ENCODE measurements around the gene ACRBP. TPM values are rescaled to one million over a fixed set of nuclear protein-coding genes. Genes with fewer than 3 reads are reported as not detected.

ACRBP gene
- total RNA-seq, 1 donor from 2014 or later, result 0.75 TPM

GRCh38 chr12:6620885-6621274, 26.4 kb downstream of the ACRBP start:
- peaks cover 13% of the 10 kb centered on the region for H3K27me3 ChIP-seq (ENCODE audit: control insufficient read depth, insufficient read depth, low read length)
- no peaks in the 10 kb centered on the region for H3K36me3 ChIP-seq (ENCODE audit: control insufficient read depth, insufficient read depth, low read length)
- H3K4me3 ChIP-seq (ENCODE audit: low read depth, low read length), result no peak overlapping the region
- TF ChIP-seq, protein P1, sequence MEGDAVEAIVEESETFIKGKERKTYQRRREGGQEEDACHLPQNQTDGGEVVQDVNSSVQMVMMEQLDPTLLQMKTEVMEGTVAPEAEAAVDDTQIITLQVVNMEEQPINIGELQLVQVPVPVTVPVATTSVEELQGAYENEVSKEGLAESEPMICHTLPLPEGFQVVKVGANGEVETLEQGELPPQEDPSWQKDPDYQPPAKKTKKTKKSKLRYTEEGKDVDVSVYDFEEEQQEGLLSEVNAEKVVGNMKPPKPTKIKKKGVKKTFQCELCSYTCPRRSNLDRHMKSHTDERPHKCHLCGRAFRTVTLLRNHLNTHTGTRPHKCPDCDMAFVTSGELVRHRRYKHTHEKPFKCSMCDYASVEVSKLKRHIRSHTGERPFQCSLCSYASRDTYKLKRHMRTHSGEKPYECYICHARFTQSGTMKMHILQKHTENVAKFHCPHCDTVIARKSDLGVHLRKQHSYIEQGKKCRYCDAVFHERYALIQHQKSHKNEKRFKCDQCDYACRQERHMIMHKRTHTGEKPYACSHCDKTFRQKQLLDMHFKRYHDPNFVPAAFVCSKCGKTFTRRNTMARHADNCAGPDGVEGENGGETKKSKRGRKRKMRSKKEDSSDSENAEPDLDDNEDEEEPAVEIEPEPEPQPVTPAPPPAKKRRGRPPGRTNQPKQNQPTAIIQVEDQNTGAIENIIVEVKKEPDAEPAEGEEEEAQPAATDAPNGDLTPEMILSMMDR (IDR thresholded peaks at IDR 0.05; ENCODE audit: insufficient read depth, low read length, poor library complexity, severe bottlenecking), result no peak
- no peak for DNase-seq (ENCODE audit: low read depth)

GRCh38 chr12:6620137-6620884, 26.9 kb downstream of the ACRBP start:
- peaks cover 13% of the 10 kb centered on the region for H3K27me3 ChIP-seq (ENCODE audit: control insufficient read depth, insufficient read depth, low read length)
- TF ChIP-seq, protein P1 (IDR thresholded peaks at IDR 0.05; ENCODE audit: insufficient read depth, low read length, poor library complexity, severe bottlenecking), result peak; percentile 69
- no peak for DNase-seq (ENCODE audit: low read depth)
- no peaks in the 10 kb centered on the region for H3K36me3 ChIP-seq (ENCODE audit: control insufficient read depth, insufficient read depth, low read length)
- H3K4me3 ChIP-seq (ENCODE audit: low read depth, low read length), result peak overlapping the region; percentile 4

DNA sequence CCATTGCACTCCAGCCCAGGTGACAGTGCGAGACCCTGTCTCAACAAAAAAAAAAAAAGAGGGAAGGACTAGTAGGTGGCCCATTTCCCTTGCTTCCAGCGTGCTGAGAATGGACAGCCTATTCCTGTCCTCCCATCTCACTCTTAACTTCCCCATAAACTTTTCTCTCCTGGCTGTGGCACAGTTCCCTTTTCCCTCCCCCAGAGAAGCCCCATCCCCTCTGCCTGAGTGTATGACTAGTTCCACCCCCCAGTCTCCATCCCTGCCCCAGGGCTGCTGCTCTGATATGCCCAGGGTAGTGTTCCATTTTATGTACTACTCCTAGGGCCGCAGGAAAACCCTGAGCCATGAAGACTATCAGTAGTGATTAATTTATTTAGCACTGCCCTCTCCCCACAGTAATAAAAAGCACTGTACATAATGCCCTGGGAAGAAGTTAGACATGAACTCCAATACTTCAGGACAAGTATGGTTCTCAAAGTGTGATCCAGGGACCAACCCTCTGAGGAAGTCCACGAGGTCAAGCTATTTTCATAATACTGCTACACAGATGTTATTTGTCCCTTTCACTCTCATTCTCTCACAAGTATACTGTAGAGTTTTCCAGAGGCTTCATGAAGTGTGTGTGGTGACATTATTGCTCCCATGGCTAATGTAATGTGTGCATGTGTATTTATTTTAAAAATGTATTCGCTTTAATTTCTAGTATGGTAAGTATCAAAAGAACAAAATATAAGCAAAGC, 28.6 kb downstream of the ACRBP start:
- H3K36me3 ChIP-seq (ENCODE audit: control insufficient read depth, insufficient read depth, low read length), result no peaks in the 10 kb centered on the region
- no peak overlapping the region for H3K4me3 ChIP-seq (ENCODE audit: low read depth, low read length)
- H3K27me3 ChIP-seq (ENCODE audit: control insufficient read depth, insufficient read depth, low read length), result peaks cover 13% of the 10 kb centered on the region
- TF ChIP-seq, protein P1 (IDR thresholded peaks at IDR 0.05; ENCODE audit: insufficient read depth, low read length, poor library complexity, severe bottlenecking), result no peak
- no peak for DNase-seq (ENCODE audit: low read depth)

- Histone ChIP-seq H3K36me3 (ENCODE audit: control insufficient read depth, insufficient read depth, low read length) (no peaks in the 10 kb centered on the region), H3K27me3 (ENCODE audit: control insufficient read depth, insufficient read depth, low read length) (peaks cover 9% of the 10 kb centered on the region), H3K4me3 (ENCODE audit: low read depth, low read length) (no peak overlapping the region)
- TF ChIP-seq, protein P1 (IDR thresholded peaks at IDR 0.05; ENCODE audit: insufficient read depth, low read length, poor library complexity, severe bottlenecking), result no peak
- no peak for DNase-seq (ENCODE audit: low read depth)
Measured at GRCh38 chr12:6615802-6616201, 31.4 kb downstream of the ACRBP start.

GRCh38 chr12:6614513-6615172, 32.6 kb downstream of the ACRBP start:
- Histone ChIP-seq H3K36me3 (ENCODE audit: control insufficient read depth, insufficient read depth, low read length) (no peaks in the 10 kb centered on the region), H3K27me3 (ENCODE audit: control insufficient read depth, insufficient read depth, low read length) (no peaks in the 10 kb centered on the region), H3K4me3 (ENCODE audit: low read depth, low read length) (no peak overlapping the region)
- no peak for DNase-seq (ENCODE audit: low read depth)
- TF ChIP-seq, protein P1 (IDR thresholded peaks at IDR 0.05; ENCODE audit: insufficient read depth, low read length, poor library complexity, severe bottlenecking), result peak; percentile 30

All from kidney epithelial cell (primary cell).